Measurements from ENCODE around the gene GPR62.

The GPR62 gene

DNA sequence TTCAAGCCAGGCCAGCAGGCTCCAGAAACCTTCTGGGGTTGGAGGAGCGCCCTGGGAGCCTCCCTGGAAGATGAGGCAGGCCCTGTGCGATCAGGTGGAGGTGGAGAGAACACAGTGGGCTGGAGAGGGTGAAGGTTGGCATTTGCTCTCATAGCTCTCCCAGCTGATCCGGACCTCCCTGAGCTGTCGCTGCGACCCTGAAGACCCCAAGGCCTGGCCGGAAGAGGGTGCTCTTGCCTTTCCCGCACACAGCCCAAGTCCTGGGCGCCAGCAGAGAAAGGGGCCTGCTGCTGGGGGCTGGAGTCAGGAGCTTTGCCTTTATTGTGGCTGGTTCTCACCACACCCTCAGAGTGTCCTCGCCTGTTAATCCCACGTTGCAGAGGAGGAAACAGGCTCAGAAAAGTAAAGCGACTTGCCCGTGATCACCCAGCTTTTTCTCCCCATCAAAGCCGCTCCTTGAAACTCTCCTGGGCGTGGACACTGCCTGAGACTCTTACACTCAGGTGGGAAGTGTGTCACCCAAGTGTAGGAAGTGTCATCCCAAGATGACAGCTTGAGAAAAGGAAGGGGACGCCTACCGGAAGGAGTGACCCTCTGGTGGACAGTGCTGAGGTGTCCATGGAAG, 49.1 kb downstream of the GPR62 start:
- DNase-seq (ENCODE audit: extremely low read depth, low read depth): no peak
- peak; percentile 59 for TF ChIP-seq CTCF (IDR thresholded peaks at IDR 0.05; ENCODE audit: low read depth, low read length)

DNA sequence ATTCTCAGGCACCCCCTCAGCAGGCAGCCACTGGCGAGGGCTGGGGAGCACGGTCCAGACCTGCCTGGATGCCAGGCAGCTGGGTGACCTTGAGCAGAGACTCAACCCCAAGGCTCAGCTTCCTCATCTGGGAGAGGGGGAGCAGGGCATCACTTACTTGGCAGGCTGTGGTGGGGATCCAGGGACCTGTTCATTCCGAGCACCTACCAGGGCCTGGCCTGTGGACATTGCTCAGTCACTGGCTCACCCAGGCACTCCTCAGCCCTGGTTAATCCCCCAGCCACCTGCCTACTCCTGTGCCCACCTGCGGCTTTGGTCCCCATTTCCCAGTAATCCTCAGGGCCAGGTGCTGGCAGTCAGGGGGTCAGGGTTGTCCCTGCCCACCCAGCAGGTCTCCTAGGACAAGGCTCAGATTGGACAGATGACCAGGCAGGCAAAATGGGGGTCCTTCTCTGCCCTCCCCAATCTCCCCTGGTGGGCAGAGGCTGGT, 49.8 kb downstream of the GPR62 start:
- no peak for DNase-seq (ENCODE audit: extremely low read depth, low read depth)
- no peak for TF ChIP-seq CTCF (IDR thresholded peaks at IDR 0.05; ENCODE audit: low read depth, low read length)

DNA sequence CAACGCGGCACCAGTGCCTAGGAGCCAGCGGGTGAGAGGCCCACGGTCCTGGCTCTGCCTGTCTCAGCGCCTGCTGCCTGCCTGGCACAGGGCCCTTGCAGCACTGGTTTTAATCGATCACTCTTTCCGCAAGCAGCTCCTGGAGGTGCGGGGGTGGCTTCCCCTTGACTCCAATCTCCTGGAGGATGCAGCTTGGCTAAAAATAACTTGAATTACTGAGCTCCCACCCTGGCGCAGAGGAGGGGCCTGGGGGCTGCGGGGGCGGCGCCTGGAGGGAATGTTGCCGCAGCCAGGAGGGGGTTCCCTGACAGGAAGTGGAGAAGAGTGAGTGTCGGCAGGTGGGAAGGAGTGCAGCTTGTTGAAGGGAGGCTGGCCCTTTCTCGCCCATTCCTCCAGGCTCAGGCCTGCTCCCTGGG, 50.4 kb downstream of the GPR62 start:
- peak; percentile 27 for DNase-seq (ENCODE audit: extremely low read depth, low read depth)
- no peak for TF ChIP-seq CTCF (IDR thresholded peaks at IDR 0.05; ENCODE audit: low read depth, low read length)

GRCh38 chr3:52006017-52006819, 51.0 kb downstream of the GPR62 start:
- no peak for TF ChIP-seq CTCF (IDR thresholded peaks at IDR 0.05; ENCODE audit: low read depth, low read length)
- DNase-seq (ENCODE audit: extremely low read depth, low read depth): no peak

DNA sequence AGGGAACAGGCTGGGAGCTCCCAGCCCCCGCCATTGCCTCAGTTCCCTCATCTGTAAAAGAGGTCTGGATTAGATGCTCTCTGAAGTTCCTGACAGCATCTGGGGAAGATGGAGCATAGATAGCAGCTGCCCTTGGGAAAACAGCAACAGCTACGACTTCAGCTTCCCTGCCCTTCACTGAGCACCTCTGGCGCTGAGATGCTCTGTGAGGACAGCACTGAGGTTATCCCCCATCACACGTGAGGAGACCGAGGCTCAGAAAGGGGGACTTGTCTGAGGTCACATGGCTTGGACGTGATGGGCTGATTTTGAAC, 51.6 kb downstream of the GPR62 start:
- no peak for TF ChIP-seq CTCF (IDR thresholded peaks at IDR 0.05; ENCODE audit: low read depth, low read length)

More for the DNA sequence above, 51.6 kb downstream of the GPR62 start:
- no peak for DNase-seq (ENCODE audit: extremely low read depth, low read depth)

Measured in AG09319 (cell line).